HepG2 (cell line): ENCODE data around the gene MRPL57. TPM values are rescaled to one million over a fixed set of nuclear protein-coding genes. Genes with fewer than 3 reads are reported as not detected.
A peak's percentile ranks its signal among the peaks of the same experiment; 100 is the strongest.

Experiments used
- ATAC-seq: fragments of 200-7000 bp; cut with Tn5 transposase; 3 replicates; pipeline ENCODE4 v1.9.1; 2020; ENCODE audit warnings: mild to moderate bottlenecking, moderate library complexity
- BruUV-seq: library from RNA; stranded (reverse); fragments of 400-500 nt; replicated peaks from 2 replicates; lab custom pipeline; 2021; lab: Mats Ljungman, UMichigan
- CTCF ChIA-PET: fragments of 300-600 bp; formaldehyde crosslinking; extraction: SDS; loops from one replicate; lab custom pipeline; 2021; ENCODE audit warnings: low total read pairs, inconsistent platforms, low intra/inter-chr PET ratio; lab: Yijun Ruan, JAX
- POLR2A ChIA-PET: fragments of 350-600 bp; sonication (Branson Sonifier 250); formaldehyde crosslinking; loops from one replicate; lab custom pipeline; 2020; ENCODE audit warnings: antibody characterized with exemption, inconsistent platforms; lab: Yijun Ruan, JAX
- DNase-seq: peaks from one replicate; pipeline ENCODE4 v3.0.0-alpha.2; 2015; ENCODE audit warnings: low spot score
- FAIRE-seq: peaks from 3 replicates; lab custom pipeline; 2011; peaks lifted over from hg19 to GRCh38; lab: Jason Lieb, UNC
- H2AFZ ChIP-seq: one replicate; pipeline ENCODE4 v1.6.1; 2011; ENCODE audit warnings: low read length, inconsistent platforms
- H3K27ac ChIP-seq: fragments of 300-600 bp; 3 replicates; pipeline ENCODE4 v1.8.0; 2011; ENCODE audit warnings: mixed run types, mild to moderate bottlenecking, mixed read lengths, low read length, inconsistent platforms; ENCODE audit not compliant: insufficient read depth; ENCODE audit errors: extremely low read length
- H3K27me3 ChIP-seq, 2 experiments: fragments of 200-600 bp in 1 of 2; 2 replicates in 1 of 2; 3 replicates in 1 of 2; pipeline versions ENCODE4 v1.6.0 to v1.8.0; 2011; ENCODE audit warnings: low read length in 2 of 2, mild to moderate bottlenecking in 2 of 2, moderate library complexity in 2 of 2, inconsistent platforms in 1 of 2; ENCODE audit not compliant: insufficient read depth in 2 of 2, control insufficient read depth in 1 of 2
- H3K36me3 ChIP-seq, 2 experiments: fragments of 200-600 bp in 1 of 2; replicated peaks in 1 of 2; 2 replicates in 1 of 2; 3 replicates in 1 of 2; pipeline versions ENCODE4 v1.5.1 to v1.8.0; 2011; ENCODE audit warnings: low read length in 2 of 2, inconsistent platforms in 1 of 2; ENCODE audit not compliant: insufficient read depth in 2 of 2, control insufficient read depth in 1 of 2
- H3K4me1 ChIP-seq: 2 replicates; pipeline ENCODE4 v1.5.1; 2012; ENCODE audit warnings: low read length, inconsistent platforms; ENCODE audit not compliant: insufficient read depth
- H3K4me2 ChIP-seq: 2 replicates; pipeline ENCODE4 v1.6.0; 2011; ENCODE audit warnings: low read depth, low read length, inconsistent platforms
- H3K4me3 ChIP-seq, 3 experiments: fragments of 200-600 bp in 1 of 3; sonication (generic), shearing (Covaris generic) in 1 of 3; replicated peaks in 1 of 3; 2 replicates each; pipeline ENCODE4 v1.5.1; 2011 to 2016; ENCODE audit warnings: low read length in 3 of 3, inconsistent platforms in 2 of 3, low read depth in 2 of 3, mild to moderate bottlenecking in 2 of 3, control low read depth in 1 of 3, mixed read lengths in 1 of 3; ENCODE audit not compliant: insufficient read depth in 1 of 3
- H3K79me2 ChIP-seq: one replicate; pipeline ENCODE4 v1.6.1; 2011; ENCODE audit warnings: low read length, inconsistent platforms; ENCODE audit not compliant: insufficient read depth
- H3K9ac ChIP-seq: 2 replicates; pipeline ENCODE4 v1.6.0; 2011; ENCODE audit warnings: mild to moderate bottlenecking, low read depth, low read length, inconsistent platforms; ENCODE audit not compliant: insufficient read depth
- H3K9me3 ChIP-seq: 2 replicates; pipeline ENCODE4 v1.5.1; 2012; ENCODE audit warnings: mild to moderate bottlenecking, low read length
- H4K20me1 ChIP-seq: 2 replicates; pipeline ENCODE4 v1.6.0; 2011; ENCODE audit warnings: inconsistent platforms, mild to moderate bottlenecking, low read length, moderate library complexity; ENCODE audit not compliant: insufficient read depth
- HOXA5 ChIP-seq: sonication (generic); formaldehyde crosslinking; IDR thresholded peaks from 2 replicates; pipeline ENCODE4 v1.4.0; 2020; ENCODE audit warnings: missing genetic modification reagents
- KDM5A ChIP-seq: fragments of 200-600 bp; sonication (generic); IDR thresholded peaks from 2 replicates; pipeline ENCODE4 v1.7.0; 2018; ENCODE audit warnings: antibody characterized with exemption, mild to moderate bottlenecking, low read length, borderline replicate concordance
- MAF1 ChIP-seq: sonication (generic); formaldehyde crosslinking; IDR thresholded peaks from 2 replicates; pipeline ENCODE4 v1.5.0; 2020; ENCODE audit warnings: missing genetic modification reagents, borderline replicate concordance
- MIXL1 ChIP-seq: IDR thresholded peaks from 2 replicates; pipeline ENCODE4 v1.6.1; 2016
- NCOA1 ChIP-seq: sonication (generic); formaldehyde crosslinking; IDR thresholded peaks from 2 replicates; pipeline ENCODE4 v1.9.0; 2021; ENCODE audit warnings: missing genetic modification reagents
- PITX1 ChIP-seq: sonication (generic); formaldehyde crosslinking; IDR thresholded peaks from 2 replicates; pipeline ENCODE4 v1.5.1; 2020; ENCODE audit warnings: mild to moderate bottlenecking, missing genetic modification reagents
- PPARG ChIP-seq: conservative IDR thresholded peaks from 2 replicates; pipeline ENCODE4 v1.6.1; 2016; ENCODE audit warnings: missing biosample characterization, missing genetic modification reagents
- RAD21 ChIP-seq: fragments of 450-650 bp; formaldehyde crosslinking; IDR thresholded peaks from 2 replicates; pipeline ENCODE4 v1.5.0; 2020; ENCODE audit warnings: mild to moderate bottlenecking
- SETDB1 ChIP-seq: sonication (generic); formaldehyde crosslinking; IDR thresholded peaks from 2 replicates; pipeline ENCODE4 v1.5.1; 2020; ENCODE audit warnings: missing genetic modification reagents, mild to moderate bottlenecking, borderline replicate concordance
- SRSF1 ChIP-seq: fragments of 200-400 bp; formaldehyde crosslinking; optimal IDR thresholded peaks from 2 replicates; pipeline ENCODE3; 2017; ENCODE audit warnings: mild to moderate bottlenecking, low read depth, low read length, moderate library complexity
- STAT5B ChIP-seq: sonication (generic); formaldehyde crosslinking; IDR thresholded peaks from 2 replicates; pipeline ENCODE4 v1.4.0; 2020; ENCODE audit warnings: missing genetic modification reagents
- SUZ12 ChIP-seq: fragments of 150-350 bp; IDR thresholded peaks from 2 replicates; pipeline ENCODE4 v1.6.1; 2014; ENCODE audit warnings: low read depth, low read length
- TBL1XR1 ChIP-seq: fragments of 150-350 bp; IDR thresholded peaks from 2 replicates; pipeline ENCODE4 v1.6.1; 2014; ENCODE audit warnings: borderline replicate concordance, low read length; ENCODE audit not compliant: partially characterized antibody
- TGIF2 ChIP-seq: IDR thresholded peaks from 2 replicates; pipeline ENCODE4 v1.6.1; 2016; ENCODE audit warnings: control low read depth, missing compliant biosample characterization
- ZNF10 ChIP-seq: sonication (generic); formaldehyde crosslinking; IDR thresholded peaks from 2 replicates; pipeline ENCODE4 v1.4.0; 2020; ENCODE audit warnings: mild to moderate bottlenecking, low read depth, missing genetic modification reagents, borderline replicate concordance
- ZNF343 ChIP-seq: sonication (generic); formaldehyde crosslinking; IDR thresholded peaks from 2 replicates; pipeline ENCODE4 v1.4.0; 2020; ENCODE audit warnings: mild to moderate bottlenecking, missing genetic modification reagents
- WGBS: methylation state at CpG from one replicate; pipeline ENCODE4 v1.1.6; 2017; ENCODE audit warnings: low lambda C conversion rate; 5-methylcytosine and 5-hydroxymethylcytosine counted together
- in situ Hi-C: cut with HindIII; loops from 2 replicates; pipeline ENCODE4 v1.10.0; 2017; ENCODE audit warnings: low pct_unique_long_range_greater_than_20kb; ENCODE audit not compliant: extremely low pct_ligation_motif_present
- intact Hi-C: fragments of 100-400 bp; cut with micrococcal nuclease; formaldehyde crosslinking; loops from one replicate; pipeline ENCODE4 v1.10.0; 2022; ENCODE audit not compliant: unreplicated experiment
- polyA plus RNA-seq, 8 experiments: library from polyadenylated mRNA; depleted of rRNA in 3 of 8; stranded (reverse) in 7 of 8; unstranded in 1 of 8; fragments of >200 nt; fragmentation: Illumina TruSeq in 4 of 8; extraction: Trizol in 4 of 8; gene quantifications; 2 replicates each; pipeline versions ENCODE4 v1.2.1 to v1.2.3, GENCODE V29; 2011 to 2016; ENCODE audit warnings: low read depth in 4 of 8, missing spikeins in 1 of 8, mixed read lengths in 1 of 8; ENCODE audit not compliant: insufficient read depth in 1 of 8
- total RNA-seq, 5 experiments: library from RNA; depleted of rRNA; stranded (reverse); fragments of >200 nt; fragmentation: Illumina TruSeq; extraction: Trizol; gene quantifications; 2 replicates each; pipeline ENCODE4 v1.2.3, GENCODE V29; 2016; ENCODE audit warnings: low read depth in 1 of 5
- TF ChIP-seq, protein P1 (sequence below): sonication (generic); formaldehyde crosslinking; IDR thresholded peaks from 2 replicates; pipeline ENCODE4 v1.5.0; 2020; ENCODE audit warnings: mild to moderate bottlenecking, low read depth, missing genetic modification reagents, borderline replicate concordance
- TF ChIP-seq, protein P2 (sequence below): IDR thresholded peaks from 2 replicates; pipeline ENCODE4 v1.6.1; 2016; ENCODE audit warnings: control low read depth
- TF ChIP-seq, protein P3 (sequence below): IDR thresholded peaks from 2 replicates; pipeline ENCODE4 v1.6.1; 2012; ENCODE audit warnings: low read length, improper control_type of control experiment
- TF ChIP-seq, protein P4 (sequence below): sonication (generic); formaldehyde crosslinking; IDR thresholded peaks from 2 replicates; pipeline ENCODE4 v1.5.0; 2020; ENCODE audit warnings: mild to moderate bottlenecking, missing genetic modification reagents, moderate library complexity
- TF ChIP-seq, protein P5 (sequence below): IDR thresholded peaks from 2 replicates; pipeline ENCODE4 v1.6.1; 2016; ENCODE audit warnings: low read depth, borderline replicate concordance

Gene MRPL57
- total and polyA plus RNA-seq, 2 of the 13 experiments (the other 11 are each of a cell fraction or from before 2014, with no cell fraction given): 19.5 to 35.2 TPM

DNA sequence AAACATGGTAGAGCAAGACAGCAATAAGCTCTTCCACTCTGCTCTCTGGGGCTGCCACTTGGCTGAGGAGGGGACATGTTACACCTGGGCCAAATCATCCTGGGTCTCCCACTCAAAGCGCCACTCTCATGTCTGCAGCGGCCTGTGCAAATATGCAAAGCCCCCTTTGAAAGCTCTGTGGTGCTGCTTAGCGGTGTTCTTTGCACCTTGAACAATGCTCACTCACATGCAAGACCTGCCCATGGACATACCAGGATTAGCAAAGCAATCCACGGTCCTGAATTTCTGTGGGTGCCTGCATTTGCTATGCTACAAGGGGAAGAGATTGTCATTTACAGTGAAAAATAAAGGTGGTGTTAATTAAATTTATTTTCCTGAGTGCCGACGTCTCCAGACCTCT, 48.6 kb downstream of the MRPL57 start:
- Histone ChIP-seq H3K9me3 (no peaks in the 10 kb centered on the region), H3K36me3 (no peaks in the 10 kb centered on the region), H3K4me1 (peaks cover 32% of the 10 kb centered on the region), H3K27me3 (no peaks in the 10 kb centered on the region; a peak in 1 of 5 replicates), H4K20me1 (no peaks in the 10 kb centered on the region), H3K9ac (no peak overlapping the region), H2AFZ (no peak overlapping the region), H3K79me2 (no peaks in the 10 kb centered on the region), H3K27ac (no peak overlapping the region), H3K4me2 (peak overlapping the region; percentile 21), H3K4me3 (no peak overlapping the region)
- BruUV-seq: no TSS peak
- in situ Hi-C loops (no loop called here), intact Hi-C loops (no loop called here)
- POLR2A ChIA-PET: no interaction called here
- peak; percentile 45 for DNase-seq
- CTCF ChIA-PET: no interaction called here
- FAIRE-seq: peak; percentile 67
- ATAC-seq: peak; percentile 87
- 12% methylated on average over 5 of the region's 6 CpGs for WGBS
- TF ChIP-seq TBL1XR1 (no peak), ZNF343 (CRISPR knock-in tag) (no peak), TGIF2 (CRISPR knock-in tag) (no peak), MAF1 (CRISPR knock-in tag) (no peak), HOXA5 (CRISPR knock-in tag) (no peak), SETDB1 (no peak), MIXL1 (CRISPR knock-in tag) (no peak), PPARG (CRISPR knock-in tag) (no peak), KDM5A (no peak), STAT5B (CRISPR knock-in tag) (no peak), NCOA1 (CRISPR knock-in tag) (no peak), ZNF10 (CRISPR knock-in tag) (no peak), SRSF1 (no peak), RAD21 (CRISPR knock-in tag) (no peak), SUZ12 (no peak), PITX1 (peak; percentile 80)
- TF ChIP-seq, protein P1, sequence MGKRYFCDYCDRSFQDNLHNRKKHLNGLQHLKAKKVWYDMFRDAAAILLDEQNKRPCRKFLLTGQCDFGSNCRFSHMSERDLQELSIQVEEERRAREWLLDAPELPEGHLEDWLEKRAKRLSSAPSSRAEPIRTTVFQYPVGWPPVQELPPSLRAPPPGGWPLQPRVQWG (CRISPR knock-in tag): no peak
- TF ChIP-seq, protein P2, sequence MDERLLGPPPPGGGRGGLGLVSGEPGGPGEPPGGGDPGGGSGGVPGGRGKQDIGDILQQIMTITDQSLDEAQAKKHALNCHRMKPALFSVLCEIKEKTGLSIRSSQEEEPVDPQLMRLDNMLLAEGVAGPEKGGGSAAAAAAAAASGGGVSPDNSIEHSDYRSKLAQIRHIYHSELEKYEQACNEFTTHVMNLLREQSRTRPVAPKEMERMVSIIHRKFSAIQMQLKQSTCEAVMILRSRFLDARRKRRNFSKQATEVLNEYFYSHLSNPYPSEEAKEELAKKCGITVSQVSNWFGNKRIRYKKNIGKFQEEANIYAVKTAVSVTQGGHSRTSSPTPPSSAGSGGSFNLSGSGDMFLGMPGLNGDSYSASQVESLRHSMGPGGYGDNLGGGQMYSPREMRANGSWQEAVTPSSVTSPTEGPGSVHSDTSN (CRISPR knock-in tag): no peak
- TF ChIP-seq, protein P3, sequence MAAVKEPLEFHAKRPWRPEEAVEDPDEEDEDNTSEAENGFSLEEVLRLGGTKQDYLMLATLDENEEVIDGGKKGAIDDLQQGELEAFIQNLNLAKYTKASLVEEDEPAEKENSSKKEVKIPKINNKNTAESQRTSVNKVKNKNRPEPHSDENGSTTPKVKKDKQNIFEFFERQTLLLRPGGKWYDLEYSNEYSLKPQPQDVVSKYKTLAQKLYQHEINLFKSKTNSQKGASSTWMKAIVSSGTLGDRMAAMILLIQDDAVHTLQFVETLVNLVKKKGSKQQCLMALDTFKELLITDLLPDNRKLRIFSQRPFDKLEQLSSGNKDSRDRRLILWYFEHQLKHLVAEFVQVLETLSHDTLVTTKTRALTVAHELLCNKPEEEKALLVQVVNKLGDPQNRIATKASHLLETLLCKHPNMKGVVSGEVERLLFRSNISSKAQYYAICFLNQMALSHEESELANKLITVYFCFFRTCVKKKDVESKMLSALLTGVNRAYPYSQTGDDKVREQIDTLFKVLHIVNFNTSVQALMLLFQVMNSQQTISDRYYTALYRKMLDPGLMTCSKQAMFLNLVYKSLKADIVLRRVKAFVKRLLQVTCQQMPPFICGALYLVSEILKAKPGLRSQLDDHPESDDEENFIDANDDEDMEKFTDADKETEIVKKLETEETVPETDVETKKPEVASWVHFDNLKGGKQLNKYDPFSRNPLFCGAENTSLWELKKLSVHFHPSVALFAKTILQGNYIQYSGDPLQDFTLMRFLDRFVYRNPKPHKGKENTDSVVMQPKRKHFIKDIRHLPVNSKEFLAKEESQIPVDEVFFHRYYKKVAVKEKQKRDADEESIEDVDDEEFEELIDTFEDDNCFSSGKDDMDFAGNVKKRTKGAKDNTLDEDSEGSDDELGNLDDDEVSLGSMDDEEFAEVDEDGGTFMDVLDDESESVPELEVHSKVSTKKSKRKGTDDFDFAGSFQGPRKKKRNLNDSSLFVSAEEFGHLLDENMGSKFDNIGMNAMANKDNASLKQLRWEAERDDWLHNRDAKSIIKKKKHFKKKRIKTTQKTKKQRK: no peak
- TF ChIP-seq, protein P4, sequence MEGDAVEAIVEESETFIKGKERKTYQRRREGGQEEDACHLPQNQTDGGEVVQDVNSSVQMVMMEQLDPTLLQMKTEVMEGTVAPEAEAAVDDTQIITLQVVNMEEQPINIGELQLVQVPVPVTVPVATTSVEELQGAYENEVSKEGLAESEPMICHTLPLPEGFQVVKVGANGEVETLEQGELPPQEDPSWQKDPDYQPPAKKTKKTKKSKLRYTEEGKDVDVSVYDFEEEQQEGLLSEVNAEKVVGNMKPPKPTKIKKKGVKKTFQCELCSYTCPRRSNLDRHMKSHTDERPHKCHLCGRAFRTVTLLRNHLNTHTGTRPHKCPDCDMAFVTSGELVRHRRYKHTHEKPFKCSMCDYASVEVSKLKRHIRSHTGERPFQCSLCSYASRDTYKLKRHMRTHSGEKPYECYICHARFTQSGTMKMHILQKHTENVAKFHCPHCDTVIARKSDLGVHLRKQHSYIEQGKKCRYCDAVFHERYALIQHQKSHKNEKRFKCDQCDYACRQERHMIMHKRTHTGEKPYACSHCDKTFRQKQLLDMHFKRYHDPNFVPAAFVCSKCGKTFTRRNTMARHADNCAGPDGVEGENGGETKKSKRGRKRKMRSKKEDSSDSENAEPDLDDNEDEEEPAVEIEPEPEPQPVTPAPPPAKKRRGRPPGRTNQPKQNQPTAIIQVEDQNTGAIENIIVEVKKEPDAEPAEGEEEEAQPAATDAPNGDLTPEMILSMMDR (CRISPR knock-in tag): 0 out of 2 replicates have a peak, but pooled peaks have one; percentile 4
- TF ChIP-seq, protein P5, sequence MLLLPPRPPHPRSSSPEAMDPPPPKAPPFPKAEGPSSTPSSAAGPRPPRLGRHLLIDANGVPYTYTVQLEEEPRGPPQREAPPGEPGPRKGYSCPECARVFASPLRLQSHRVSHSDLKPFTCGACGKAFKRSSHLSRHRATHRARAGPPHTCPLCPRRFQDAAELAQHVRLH (CRISPR knock-in tag): no peak
